ENCODE measurements around the gene ATOH1.

ATOH1 gene

DNA sequence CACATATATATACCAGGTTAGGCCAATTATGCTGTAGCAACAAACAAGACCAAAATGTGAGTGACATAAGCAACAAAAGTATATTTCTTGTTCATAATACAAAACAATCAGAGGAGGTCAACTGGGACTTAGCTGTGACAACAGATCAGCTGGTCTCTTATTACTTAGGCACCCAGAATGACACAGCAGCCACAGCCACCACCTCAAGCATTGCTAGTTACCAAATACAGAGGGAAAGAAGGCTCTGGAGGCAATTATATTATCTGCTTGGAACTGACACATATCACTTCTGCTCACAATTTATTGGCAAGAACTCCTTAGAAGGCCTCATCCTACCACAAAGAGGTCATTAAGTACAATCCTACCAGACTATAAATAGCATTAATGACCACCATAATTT is 15.2 kb downstream of the ATOH1 start:
- ChIA-PET CTCF (no interaction called here), POLR2A (no interaction called here)
- DNase-seq (ENCODE audit: extremely low spot score) = no peak
- TF ChIP-seq, protein P1, sequence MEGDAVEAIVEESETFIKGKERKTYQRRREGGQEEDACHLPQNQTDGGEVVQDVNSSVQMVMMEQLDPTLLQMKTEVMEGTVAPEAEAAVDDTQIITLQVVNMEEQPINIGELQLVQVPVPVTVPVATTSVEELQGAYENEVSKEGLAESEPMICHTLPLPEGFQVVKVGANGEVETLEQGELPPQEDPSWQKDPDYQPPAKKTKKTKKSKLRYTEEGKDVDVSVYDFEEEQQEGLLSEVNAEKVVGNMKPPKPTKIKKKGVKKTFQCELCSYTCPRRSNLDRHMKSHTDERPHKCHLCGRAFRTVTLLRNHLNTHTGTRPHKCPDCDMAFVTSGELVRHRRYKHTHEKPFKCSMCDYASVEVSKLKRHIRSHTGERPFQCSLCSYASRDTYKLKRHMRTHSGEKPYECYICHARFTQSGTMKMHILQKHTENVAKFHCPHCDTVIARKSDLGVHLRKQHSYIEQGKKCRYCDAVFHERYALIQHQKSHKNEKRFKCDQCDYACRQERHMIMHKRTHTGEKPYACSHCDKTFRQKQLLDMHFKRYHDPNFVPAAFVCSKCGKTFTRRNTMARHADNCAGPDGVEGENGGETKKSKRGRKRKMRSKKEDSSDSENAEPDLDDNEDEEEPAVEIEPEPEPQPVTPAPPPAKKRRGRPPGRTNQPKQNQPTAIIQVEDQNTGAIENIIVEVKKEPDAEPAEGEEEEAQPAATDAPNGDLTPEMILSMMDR (IDR thresholded peaks at IDR 0.05; ENCODE audit: control extremely low read depth, extremely low read depth, low read depth, missing control alignments) = no peak

DNA sequence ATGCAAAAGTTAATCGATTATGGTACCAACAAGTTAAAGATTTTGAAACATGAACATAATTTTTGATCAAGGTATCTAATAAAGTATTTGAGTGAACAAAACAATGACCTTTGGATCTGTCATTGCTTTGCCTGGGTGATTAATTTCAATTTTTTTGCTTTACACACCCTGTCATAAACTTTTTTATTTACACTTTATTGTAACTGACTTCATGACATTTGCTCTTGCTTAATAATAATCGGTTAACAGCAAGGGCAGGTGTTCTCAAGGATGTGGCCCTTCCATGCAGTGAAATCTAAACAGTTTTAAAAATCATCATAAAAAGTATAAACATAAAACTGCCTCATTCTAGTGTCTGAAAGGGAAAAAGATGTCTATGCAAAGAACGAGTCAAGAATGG is 24.1 kb downstream of the ATOH1 start:
- TF ChIP-seq, protein P1 (IDR thresholded peaks at IDR 0.05; ENCODE audit: control extremely low read depth, extremely low read depth, low read depth, missing control alignments) = no peak
- no peak for DNase-seq (ENCODE audit: extremely low spot score)
- ChIA-PET CTCF (no interaction called here), POLR2A (no interaction called here)

DNA sequence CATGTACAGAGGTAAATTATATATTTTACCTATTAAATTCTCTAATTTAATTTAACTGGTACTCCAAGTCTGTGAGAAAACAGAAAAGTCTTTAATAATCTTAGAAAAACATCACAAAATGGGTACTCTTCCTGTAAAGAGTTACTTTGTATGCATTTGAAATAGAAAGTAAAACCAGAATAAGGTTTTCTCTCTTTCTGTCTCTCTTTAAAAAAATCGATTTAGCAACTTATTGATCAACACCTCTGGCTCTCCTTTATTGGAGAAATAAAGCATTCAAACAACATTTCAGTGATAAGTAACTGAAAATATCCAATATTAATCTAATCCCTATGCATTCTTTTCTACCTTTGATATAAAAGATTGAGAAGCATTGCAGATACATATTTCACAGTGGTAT is 27.4 kb downstream of the ATOH1 start:
- CTCF ChIA-PET = no interaction called here
- POLR2A ChIA-PET = no interaction called here
- TF ChIP-seq, protein P1 (IDR thresholded peaks at IDR 0.05; ENCODE audit: control extremely low read depth, extremely low read depth, low read depth, missing control alignments) = no peak
- DNase-seq (ENCODE audit: extremely low spot score) = no peak

DNA sequence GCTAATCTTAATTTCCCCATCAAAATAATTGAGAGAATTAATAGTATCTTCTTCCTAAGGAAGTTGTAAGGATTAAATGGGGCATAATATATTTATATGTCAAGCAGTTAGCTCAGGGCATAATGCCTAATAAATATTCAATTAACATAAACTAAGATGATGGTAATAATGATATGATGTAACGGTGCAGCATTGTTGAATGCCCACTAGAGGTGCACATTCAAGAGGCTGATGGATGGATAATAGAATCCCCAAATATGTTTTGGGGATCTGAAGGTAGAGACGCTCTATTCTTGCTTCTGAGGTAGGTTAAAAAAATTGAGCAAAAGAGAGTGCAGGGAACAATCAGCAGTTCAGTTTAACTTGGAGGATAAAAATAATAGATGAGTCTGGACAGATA is 37.1 kb downstream of the ATOH1 start:
- CTCF ChIA-PET = interaction anchor here (1.3 kb wide), 1 partner anchor 33 kb away, joined by 4 read pairs; no protein-coding TSS in a partner anchor
- DNase-seq (ENCODE audit: extremely low spot score) = no peak
- POLR2A ChIA-PET = no interaction called here

DNA sequence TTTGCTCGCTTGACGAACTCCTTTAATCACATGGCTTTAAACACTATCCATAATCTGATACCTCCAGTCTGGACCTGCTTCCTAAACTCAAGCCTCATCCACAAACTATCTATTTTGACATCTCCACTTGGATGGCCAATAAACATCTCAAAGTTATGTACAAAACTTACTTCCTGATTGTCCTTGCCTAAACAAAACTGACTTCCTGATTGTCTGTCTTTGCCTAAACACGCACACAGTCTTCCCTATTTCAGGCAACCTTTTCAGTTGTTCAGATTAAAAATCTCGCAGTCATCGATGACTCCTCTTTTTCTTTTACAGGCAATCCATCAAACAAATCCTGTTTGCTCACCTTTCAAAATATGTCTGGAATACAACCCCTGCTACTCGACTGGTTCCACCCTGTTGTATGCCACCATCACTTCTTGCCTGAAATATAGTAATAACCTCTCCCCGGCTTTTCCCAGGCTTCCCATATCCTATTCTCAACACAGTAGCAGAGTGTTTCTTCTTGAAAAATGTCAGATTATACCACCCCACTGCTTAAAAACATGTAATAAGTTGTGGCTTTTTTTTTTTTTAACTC is 39.0 kb downstream of the ATOH1 start:
- ChIA-PET POLR2A (no interaction called here), CTCF (no interaction called here)
- TF ChIP-seq, protein P1 (IDR thresholded peaks at IDR 0.05; ENCODE audit: control extremely low read depth, extremely low read depth, low read depth, missing control alignments) = no peak
- no peak for DNase-seq (ENCODE audit: extremely low spot score)

More for the DNA sequence above, 37.1 kb downstream of the ATOH1 start:
- TF ChIP-seq, protein P1 (IDR thresholded peaks at IDR 0.05; ENCODE audit: control extremely low read depth, extremely low read depth, low read depth, missing control alignments) = no peak

DNA sequence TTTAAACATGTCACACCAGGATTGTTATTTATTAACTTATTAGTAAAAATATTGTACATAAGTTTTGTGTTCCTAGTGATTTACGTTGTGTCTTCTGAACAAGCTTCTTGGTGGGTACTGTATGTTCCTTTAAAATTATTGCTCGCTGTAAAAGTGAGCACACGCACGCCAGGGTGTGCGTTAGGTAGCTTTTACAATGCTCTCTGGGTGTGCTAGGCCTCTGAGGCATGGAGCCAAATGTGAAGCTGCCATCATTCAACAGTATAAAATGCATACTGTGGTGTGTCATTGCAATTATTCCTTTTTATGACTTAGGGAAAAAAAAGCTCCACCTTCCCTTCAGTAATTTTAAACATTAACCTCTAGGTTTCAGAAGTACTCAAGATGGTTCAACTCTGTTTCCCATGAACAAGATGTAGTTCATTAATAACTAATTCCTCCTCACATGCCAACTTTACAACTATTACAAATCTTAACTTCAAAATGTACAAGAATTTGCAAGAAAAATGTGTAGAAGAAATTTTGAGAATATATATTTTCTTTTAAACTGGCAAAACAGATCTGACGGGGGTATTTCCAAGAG is 42.4 kb downstream of the ATOH1 start:
- POLR2A ChIA-PET = no interaction called here
- CTCF ChIA-PET = interaction anchor here (0.7 kb wide), 1 partner anchor 421 kb away, joined by 3 read pairs; no protein-coding TSS in a partner anchor
- TF ChIP-seq, protein P1 (IDR thresholded peaks at IDR 0.05; ENCODE audit: control extremely low read depth, extremely low read depth, low read depth, missing control alignments) = no peak
- no peak for DNase-seq (ENCODE audit: extremely low spot score)
